Stimulated activated naive B cell treated with anti-CD40 and anti-IgM and Interleukin-4, amounts not matched to agents 10 μg/mL and 1 μg/mL and 100 μg/mL, for 72 hours (primary cell): ENCODE data around the gene RPL21.

Experiments used
- ATAC-seq, 2 donors: fragments of 150-1000 bp; cut with Tn5 transposase; replicated peaks; 2 replicates each; pipeline ENCODE4 v1.10.0; 2021; ENCODE audit warnings: moderate library complexity in 1 of 2
- DNase-seq: peaks from one replicate; pipeline ENCODE4 v3.0.0; 2021
- H3K27ac Mint-ChIP-seq: one replicate; pipeline ENCODE4 v1.8.0; 2022; ENCODE audit warnings: mild to moderate bottlenecking, mixed read lengths
- H3K27me3 Mint-ChIP-seq, 2 donors: one replicate each; pipeline ENCODE4 v1.8.0; 2022; ENCODE audit warnings: mixed read lengths in 2 of 2
- H3K36me3 Mint-ChIP-seq, 2 donors: one replicate each; pipeline ENCODE4 v1.8.0; 2022; ENCODE audit warnings: mixed read lengths in 2 of 2, mild to moderate bottlenecking in 1 of 2
- H3K4me1 Mint-ChIP-seq, 2 donors: one replicate each; pipeline ENCODE4 v1.8.0; 2022; ENCODE audit warnings: mixed read lengths in 2 of 2, mild to moderate bottlenecking in 1 of 2
- H3K4me3 Mint-ChIP-seq, 2 donors: one replicate each; pipeline ENCODE4 v1.8.0; 2022; ENCODE audit warnings: mild to moderate bottlenecking in 2 of 2, mixed read lengths in 2 of 2, moderate library complexity in 1 of 2
- H3K9me3 Mint-ChIP-seq, 2 donors: one replicate each; pipeline ENCODE4 v1.8.0; 2022; ENCODE audit warnings: mixed read lengths in 2 of 2, mild to moderate bottlenecking in 1 of 2

Gene RPL21

DNA sequence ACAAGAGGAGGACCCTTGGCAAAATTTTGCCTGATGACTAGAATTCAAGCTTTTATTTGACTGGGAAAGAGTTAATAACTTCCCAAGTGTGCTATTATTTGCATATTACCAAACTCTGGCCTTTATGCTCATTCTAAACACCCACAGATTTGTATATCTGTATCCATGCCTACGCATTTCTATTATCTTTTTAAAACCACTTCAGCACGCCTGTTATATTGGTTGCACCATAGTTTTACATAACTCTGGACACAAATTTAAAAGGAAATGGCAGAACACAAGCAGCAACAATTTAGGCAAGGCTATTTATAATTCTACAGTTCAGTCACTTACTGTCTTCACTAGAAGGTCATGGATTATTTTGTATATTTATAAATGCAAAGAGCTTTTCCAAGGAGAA is 15.6 kb downstream of the RPL21 start:
- Mint-ChIP-seq H3K9me3 (no peaks in the 10 kb centered on the region), H3K4me1 (peaks cover 21 to 41% of the 10 kb centered on the region in 2 donors), H3K27me3 (no peaks in the 10 kb centered on the region), H3K27ac (no peak overlapping the region), H3K4me3 (no peak overlapping the region), H3K36me3 (peaks cover 21 to 24% of the 10 kb centered on the region in 2 donors)
- ATAC-seq (no peak), DNase-seq (no peak)

DNA sequence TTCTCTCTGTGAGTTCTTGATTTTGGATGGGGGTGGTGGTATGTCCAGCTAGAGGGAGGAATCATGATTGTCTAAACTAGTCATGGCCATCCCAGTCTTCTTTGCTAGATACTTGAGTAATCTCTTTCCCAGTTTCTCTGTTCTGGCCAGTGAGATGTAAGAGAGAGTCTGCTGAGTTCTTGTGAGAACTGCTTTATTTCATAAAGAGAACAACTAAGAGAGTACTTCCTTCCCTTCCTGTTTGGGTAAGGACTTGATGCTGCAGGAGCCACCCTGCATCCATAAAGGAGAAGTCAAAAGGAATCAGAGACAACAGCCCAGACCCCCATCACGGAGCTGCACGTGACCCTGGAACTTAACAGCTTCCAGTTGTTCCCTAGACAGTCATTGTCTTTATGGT is 16.2 kb downstream of the RPL21 start:
- no peak overlapping the region for H3K4me3 Mint-ChIP-seq
- H3K27ac Mint-ChIP-seq = no peak overlapping the region
- ATAC-seq = no peak
- no peak for DNase-seq
- H3K9me3 Mint-ChIP-seq = no peaks in the 10 kb centered on the region
- H3K4me1 Mint-ChIP-seq = peaks cover 20 to 36% of the 10 kb centered on the region in 2 donors
- H3K36me3 Mint-ChIP-seq = peaks cover 18 to 19% of the 10 kb centered on the region in 2 donors
- H3K27me3 Mint-ChIP-seq = no peaks in the 10 kb centered on the region

DNA sequence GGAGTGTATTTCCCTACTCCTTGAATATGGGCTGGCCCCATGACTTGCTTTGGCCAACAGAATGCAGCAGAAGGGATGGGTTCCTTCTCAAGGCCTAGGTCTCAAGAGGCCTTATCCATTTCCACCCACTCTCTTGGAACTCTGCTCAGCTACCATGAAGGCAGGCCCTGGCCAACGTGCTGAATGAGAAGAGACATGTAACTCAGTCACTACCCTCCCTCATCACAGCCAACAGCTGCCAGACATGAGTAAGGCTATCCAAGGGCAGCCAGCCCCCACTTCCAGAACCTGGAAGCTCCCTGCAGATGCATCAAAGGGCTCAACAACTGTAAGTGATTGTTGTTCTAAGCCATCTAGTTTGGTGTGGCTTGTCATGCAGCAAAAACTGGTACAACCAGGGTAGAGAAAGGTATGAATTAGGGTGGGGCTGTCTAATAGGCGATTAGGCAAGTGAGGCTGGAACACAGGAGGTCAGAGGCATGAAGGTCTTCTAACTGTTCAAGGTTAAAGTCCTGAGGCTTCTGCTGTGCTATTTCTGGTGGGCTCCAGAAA is 17.8 kb downstream of the RPL21 start:
- ATAC-seq (no peak), DNase-seq (no peak)
- peaks cover 16 to 31% of the 10 kb centered on the region in 2 donors for H3K4me1 Mint-ChIP-seq
- no peak overlapping the region for H3K27ac Mint-ChIP-seq
- H3K27me3 Mint-ChIP-seq = peaks cover 0 to under 1% of the 10 kb centered on the region in 2 donors
- peaks cover 13 to 20% of the 10 kb centered on the region in 2 donors for H3K36me3 Mint-ChIP-seq
- no peaks in the 10 kb centered on the region for H3K9me3 Mint-ChIP-seq
- H3K4me3 Mint-ChIP-seq = no peak overlapping the region

DNA sequence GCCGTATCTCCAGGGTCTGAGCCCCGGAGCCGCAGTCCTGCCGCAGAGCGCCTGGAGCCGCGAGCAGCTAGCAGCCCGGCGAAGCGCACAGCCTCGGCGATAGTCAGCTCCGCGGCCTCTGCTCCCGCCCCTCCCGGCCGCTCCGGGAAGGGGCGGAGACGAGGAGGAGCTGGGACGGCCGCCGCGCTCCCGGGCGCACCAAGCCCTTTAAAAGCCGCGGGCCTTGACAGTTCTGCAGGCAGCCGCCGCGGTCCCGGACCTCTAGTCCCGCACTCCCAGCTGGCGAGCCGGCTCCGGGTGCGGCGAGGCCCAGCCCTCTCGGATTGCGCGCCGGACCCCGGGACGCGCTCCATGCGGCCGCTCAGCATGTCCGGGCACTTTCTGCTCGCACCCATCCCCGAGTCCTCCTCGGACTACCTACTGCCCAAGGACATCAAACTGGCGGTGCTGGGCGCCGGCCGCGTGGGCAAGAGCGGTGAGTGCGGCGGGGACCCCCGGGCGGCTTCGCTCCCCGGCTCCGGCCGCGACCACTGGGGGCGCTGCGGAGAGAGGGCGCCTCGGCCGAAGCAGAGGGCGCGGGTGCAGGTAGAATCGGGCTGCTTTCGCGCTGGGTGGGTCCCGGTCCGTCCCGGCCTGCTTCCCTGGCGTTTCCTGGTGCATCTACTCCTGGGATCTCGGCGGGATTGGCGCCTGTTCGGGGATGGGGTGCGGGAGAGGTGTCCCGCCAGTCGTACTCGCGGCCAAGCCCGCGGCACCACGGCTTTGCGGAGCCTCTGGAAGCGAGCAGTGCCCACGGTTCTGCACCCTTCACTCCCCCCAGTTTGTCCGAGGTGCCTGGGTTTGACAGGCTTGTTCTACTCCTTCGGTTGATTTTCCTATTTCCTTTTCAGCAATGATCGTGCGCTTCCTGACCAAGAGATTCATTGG is 19.5 kb downstream of the RPL21 start, which contains the start of gene RASL11A:
RASL11A (plus strand) TSS at position 237 of the 927 bp plus-strand sequence; CDS start at position 352, 115 bp downstream.
- H3K9me3 Mint-ChIP-seq = no peaks in the 10 kb centered on the region
- peak; percentile 90 for ATAC-seq
- peak within 1 kb of the TSS; percentile 87 for H3K27ac Mint-ChIP-seq

DNA sequence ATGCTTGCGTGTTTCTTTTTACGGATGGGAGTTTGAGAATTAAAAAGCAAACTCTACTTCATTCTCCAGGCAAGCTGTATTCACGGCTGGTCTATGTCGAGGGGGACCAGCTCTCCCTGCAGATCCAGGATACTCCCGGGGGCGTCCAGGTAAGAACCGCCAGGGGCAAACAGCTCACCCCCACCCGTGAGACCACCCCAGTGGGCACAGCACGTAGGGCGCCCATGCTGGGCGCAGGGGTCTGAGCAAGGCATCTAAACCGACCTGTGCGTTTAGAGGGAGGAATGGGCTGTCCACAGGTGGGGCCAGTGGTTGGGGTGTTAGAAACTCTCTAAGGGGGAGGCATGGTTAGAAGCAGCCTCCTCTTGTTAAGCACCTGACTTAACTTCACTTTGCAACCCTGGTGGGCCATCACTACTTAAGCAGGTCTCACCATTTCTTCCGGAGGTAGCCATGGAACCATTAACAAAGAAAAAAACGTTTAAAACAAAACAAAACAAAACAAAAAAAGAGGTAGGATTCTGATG is 20.3 kb downstream of the RPL21 start:
- peaks cover 9 to 24% of the 10 kb centered on the region in 2 donors for H3K4me1 Mint-ChIP-seq
- H3K36me3 Mint-ChIP-seq = peaks cover 6 to 14% of the 10 kb centered on the region in 2 donors
- no peaks in the 10 kb centered on the region for H3K9me3 Mint-ChIP-seq

More for the DNA sequence above, 19.5 kb downstream of the RPL21 start, which contains the start of gene RASL11A:
- Mint-ChIP-seq H3K4me1 (peaks cover 13 to 31% of the 10 kb centered on the region in 2 donors), H3K27me3 (peaks cover 5% of the 10 kb centered on the region in 2 donors), H3K36me3 (peaks cover 10 to 14% of the 10 kb centered on the region in 2 donors), H3K4me3 (peak within 1 kb of the TSS; percentile 89 to 95)
- DNase-seq = peak; percentile 57

DNA sequence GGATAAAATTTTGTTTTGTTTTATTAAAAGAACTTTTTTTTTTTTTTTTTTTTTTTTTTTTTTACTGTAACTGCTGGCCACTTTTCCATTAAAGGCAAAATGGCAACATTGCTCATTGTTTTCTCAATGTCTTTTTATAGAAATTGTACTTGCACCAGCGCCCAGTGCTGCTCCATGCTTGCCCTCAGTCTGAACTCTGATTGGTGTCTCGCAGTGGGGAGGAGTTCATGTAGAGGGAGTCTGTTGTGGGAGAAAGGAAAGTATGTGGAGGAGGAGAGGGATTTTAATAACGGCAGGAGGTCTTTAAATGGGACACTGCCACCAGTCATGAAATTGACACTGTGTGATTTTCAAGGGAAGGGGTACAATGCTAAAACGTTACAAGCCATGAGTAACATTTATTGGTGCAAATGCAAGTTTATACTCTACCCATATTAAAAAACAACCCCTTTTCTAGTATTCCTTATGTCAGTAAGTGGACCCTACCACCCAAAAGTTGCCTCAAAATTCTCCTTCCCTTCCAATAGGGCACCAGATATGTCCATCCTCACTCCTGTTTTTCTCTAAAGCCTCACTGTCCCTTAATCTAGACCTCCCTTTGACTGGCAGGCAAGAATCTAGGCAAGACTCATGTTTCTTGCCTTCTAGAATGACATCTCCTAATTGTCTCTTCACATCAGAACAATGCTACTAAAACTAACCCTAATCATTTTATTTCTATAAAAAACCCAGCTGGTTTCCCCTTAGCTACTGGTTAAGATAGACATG is 22.5 kb downstream of the RPL21 start:
- H3K27me3 Mint-ChIP-seq = peaks cover 5 to 6% of the 10 kb centered on the region in 2 donors
- DNase-seq = no peak
- H3K4me1 Mint-ChIP-seq = peaks cover 9 to 20% of the 10 kb centered on the region in 2 donors
- no peak for ATAC-seq
- no peaks in the 10 kb centered on the region for H3K9me3 Mint-ChIP-seq
- no peak overlapping the region for H3K4me3 Mint-ChIP-seq
- H3K36me3 Mint-ChIP-seq = peaks cover 2 to 10% of the 10 kb centered on the region in 2 donors
- no peak overlapping the region for H3K27ac Mint-ChIP-seq

More for the DNA sequence above, 20.3 kb downstream of the RPL21 start:
- H3K27ac Mint-ChIP-seq = peak overlapping the region; percentile 87
- peak overlapping the region; percentile 89 for H3K4me3 Mint-ChIP-seq
- ATAC-seq (no peak), DNase-seq (no peak)
- peaks cover 5 to 6% of the 10 kb centered on the region in 2 donors for H3K27me3 Mint-ChIP-seq

DNA sequence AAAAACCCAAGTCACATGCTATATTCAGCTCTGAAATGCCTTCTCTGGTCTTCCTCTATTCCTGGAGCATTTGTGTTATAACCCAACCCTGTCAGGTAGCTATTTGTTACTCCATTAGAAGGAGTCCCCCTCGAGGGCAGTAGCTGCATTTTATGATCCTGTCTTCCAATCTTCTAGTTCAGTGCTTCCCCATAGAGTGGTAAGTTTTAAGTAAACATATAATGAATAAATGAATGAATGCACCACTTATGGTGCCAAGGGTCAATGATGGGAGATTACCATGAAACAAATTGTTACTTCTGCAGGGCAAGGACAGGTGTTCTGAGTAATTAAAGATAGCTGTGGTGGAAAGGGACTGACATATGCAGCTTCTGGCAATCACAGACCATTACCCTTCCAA is 23.3 kb downstream of the RPL21 start:
- H3K4me3 Mint-ChIP-seq = no peak overlapping the region
- peaks cover 5 to 7% of the 10 kb centered on the region in 2 donors for H3K27me3 Mint-ChIP-seq
- ATAC-seq (no peak), DNase-seq (no peak)
- peaks cover 2 to 10% of the 10 kb centered on the region in 2 donors for H3K36me3 Mint-ChIP-seq
- no peaks in the 10 kb centered on the region for H3K9me3 Mint-ChIP-seq
- H3K4me1 Mint-ChIP-seq = peaks cover 9 to 25% of the 10 kb centered on the region in 2 donors
- no peak overlapping the region for H3K27ac Mint-ChIP-seq

DNA sequence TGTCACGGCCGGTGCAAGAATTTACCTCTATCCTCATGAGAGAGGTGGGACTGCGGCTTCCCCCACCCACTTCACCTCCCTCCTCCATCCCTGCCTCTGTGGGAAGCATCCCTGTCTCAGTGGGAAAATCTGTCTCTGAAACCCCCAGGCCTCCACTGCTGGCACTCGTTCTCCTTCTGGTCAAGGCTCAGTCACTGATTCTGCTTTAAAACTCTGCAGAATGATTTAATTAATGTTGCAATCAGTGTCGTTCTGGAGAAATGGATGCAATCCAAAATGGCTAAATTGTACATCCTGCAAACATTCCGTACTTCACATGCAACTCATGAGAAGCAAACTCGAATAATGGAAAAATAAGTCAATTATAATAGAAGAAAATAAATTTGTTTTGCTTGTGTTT is 24.8 kb downstream of the RPL21 start:
- Mint-ChIP-seq H3K27ac (no peak overlapping the region), H3K4me3 (no peak overlapping the region), H3K9me3 (no peaks in the 10 kb centered on the region), H3K27me3 (peaks cover 5 to 11% of the 10 kb centered on the region in 2 donors), H3K36me3 (peaks cover 0 to 10% of the 10 kb centered on the region in 2 donors), H3K4me1 (peaks cover 3 to 13% of the 10 kb centered on the region in 2 donors)
- no peak for DNase-seq
- no peak for ATAC-seq

DNA sequence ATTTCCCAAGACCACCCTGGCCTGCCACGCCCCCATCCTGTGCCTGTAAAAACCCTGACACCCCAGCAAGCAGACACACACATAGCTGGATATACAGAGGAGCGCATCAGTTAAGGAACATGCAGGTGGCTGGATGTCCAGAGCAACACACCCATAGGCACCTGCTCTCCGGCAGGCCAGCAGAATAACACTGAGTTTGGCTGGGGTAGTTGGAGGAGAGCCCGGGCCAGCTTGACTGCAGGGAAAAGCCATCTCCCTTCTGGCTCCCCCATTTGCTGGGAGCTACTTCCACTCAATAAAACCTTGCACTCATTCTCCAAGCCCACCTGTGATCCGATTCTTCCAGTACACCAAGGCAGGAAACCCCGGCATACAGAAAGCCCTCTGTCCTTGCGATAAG is 28.1 kb downstream of the RPL21 start:
- peaks cover 1 to 11% of the 10 kb centered on the region in 2 donors for H3K27me3 Mint-ChIP-seq
- no peaks in the 10 kb centered on the region for H3K9me3 Mint-ChIP-seq
- no peak for DNase-seq
- H3K36me3 Mint-ChIP-seq = no peaks in the 10 kb centered on the region
- H3K4me3 Mint-ChIP-seq = no peak overlapping the region
- H3K4me1 Mint-ChIP-seq = peaks cover 5 to 10% of the 10 kb centered on the region in 2 donors
- no peak for ATAC-seq
- no peak overlapping the region for H3K27ac Mint-ChIP-seq

DNA sequence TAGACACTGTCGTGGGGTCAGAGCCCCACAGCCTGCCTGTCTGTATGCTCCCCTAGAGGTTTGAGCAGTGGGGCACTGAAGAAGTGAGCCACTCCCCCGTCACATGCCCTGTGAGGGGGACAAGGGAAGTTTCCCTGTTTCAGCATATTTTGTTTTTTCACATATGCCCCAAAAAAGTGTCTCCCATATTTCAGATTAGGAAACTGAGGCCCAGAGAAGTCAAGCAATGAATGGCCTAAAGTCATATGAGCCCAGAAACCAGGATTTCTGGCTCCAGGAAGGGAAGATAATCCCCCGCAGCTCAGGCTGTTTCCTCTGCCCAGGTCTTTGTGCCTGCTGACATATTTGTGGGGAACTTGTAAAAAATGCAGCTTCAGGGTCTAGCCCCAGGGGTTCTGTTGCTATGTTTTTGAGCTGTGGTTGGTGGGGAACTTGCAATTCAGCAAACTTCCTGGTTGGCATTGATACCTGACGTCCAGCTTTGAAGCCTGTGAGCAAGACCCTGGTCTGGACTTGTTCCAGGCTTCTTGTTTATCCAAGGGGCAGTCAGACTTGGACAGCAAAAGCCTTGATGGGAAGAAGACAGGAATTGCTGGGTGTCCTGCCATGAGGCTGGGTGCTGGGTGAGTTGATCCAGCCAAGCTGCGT is 28.8 kb downstream of the RPL21 start:
- ATAC-seq = no peak
- no peak for DNase-seq

DNA sequence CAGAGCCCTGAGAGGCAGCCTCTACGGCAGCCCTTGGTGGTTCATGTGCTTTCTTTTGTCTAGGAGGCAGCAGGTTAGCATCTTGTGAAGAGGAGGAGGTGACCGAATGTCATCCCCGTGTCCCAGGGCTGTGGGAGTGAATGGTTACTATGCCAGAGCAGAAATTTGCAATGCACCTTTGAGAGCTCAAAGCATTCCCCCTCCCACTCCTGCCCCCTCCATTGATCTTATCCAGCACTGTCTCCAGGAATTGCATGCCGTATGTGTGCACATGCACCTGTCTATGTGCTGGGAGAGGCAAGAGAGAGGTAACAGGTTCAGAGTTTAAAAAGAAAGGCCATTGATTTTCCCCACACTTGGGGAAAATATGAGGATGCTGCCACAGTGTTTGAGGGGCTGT is 29.5 kb downstream of the RPL21 start:
- no peak overlapping the region for H3K4me3 Mint-ChIP-seq

More for the DNA sequence above, 28.8 kb downstream of the RPL21 start:
- Mint-ChIP-seq H3K4me1 (peaks cover 5 to 10% of the 10 kb centered on the region in 2 donors), H3K9me3 (no peaks in the 10 kb centered on the region), H3K27ac (no peak overlapping the region), H3K4me3 (no peak overlapping the region), H3K27me3 (peaks cover 0 to 11% of the 10 kb centered on the region in 2 donors), H3K36me3 (no peaks in the 10 kb centered on the region)

DNA sequence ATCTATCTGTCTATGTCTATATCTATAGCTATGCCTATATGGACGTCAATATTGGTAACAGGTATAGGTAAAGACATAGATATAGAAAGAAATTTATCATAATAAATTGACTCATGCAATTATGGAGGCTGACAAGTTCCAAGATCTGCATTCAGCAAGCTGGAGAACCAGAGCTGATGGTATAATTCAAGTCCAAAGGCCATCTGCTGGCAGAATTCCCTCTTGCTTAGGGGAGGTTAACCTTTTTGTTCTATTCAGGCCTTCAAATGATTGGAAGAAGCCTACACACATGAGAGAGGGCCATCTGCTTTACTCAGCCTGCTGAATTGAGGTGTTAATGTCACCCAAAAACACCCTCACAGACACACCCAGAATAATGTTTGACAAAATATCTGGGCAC is 30.1 kb downstream of the RPL21 start:
- Mint-ChIP-seq H3K27ac (no peak overlapping the region), H3K9me3 (no peaks in the 10 kb centered on the region), H3K4me1 (peaks cover 5 to 10% of the 10 kb centered on the region in 2 donors), H3K36me3 (no peaks in the 10 kb centered on the region), H3K27me3 (peaks cover 0 to 11% of the 10 kb centered on the region in 2 donors), H3K4me3 (no peak overlapping the region)
- DNase-seq (no peak), ATAC-seq (no peak)

More for the DNA sequence above, 29.5 kb downstream of the RPL21 start:
- DNase-seq = no peak
- H3K27ac Mint-ChIP-seq = no peak overlapping the region
- H3K27me3 Mint-ChIP-seq = peaks cover 0 to 11% of the 10 kb centered on the region in 2 donors
- H3K4me1 Mint-ChIP-seq = peaks cover 5 to 10% of the 10 kb centered on the region in 2 donors
- no peaks in the 10 kb centered on the region for H3K36me3 Mint-ChIP-seq
- no peaks in the 10 kb centered on the region for H3K9me3 Mint-ChIP-seq
- ATAC-seq = no peak

DNA sequence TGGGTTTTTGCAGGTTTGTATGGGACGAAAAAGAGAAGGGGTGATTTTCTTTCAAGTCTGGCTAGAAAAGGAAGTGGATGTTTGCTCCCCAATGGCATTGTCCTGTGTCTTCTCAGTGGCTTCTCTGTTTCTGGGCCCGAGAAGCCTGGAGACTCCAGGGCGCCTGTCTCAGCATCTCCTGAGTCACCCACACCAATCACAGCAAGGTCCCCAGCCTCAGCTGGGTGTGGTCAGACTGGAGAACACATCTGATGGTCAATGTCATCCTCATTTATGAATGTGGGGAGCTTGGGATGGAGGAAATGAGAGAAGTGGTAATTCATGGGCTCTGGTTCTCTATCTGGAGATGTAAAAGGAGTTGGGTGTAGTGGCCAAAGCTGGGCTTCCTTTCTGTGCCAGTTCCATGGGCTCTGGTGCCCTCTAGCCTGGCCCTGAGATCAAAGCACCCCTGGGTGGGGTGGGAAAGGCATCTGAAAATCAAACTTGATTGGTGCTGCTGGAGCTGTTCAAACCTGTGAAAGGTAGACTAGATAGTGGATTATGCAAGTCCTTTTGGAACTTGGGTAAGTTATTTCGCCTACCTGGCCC is 32.6 kb downstream of the RPL21 start:
- H3K36me3 Mint-ChIP-seq = no peaks in the 10 kb centered on the region
- peak overlapping the region; percentile 28 for H3K27ac Mint-ChIP-seq
- peaks cover 0 to 11% of the 10 kb centered on the region in 2 donors for H3K27me3 Mint-ChIP-seq
- no peaks in the 10 kb centered on the region for H3K9me3 Mint-ChIP-seq
- H3K4me3 Mint-ChIP-seq = no peak overlapping the region
- DNase-seq = no peak
- peaks cover 5 to 10% of the 10 kb centered on the region in 2 donors for H3K4me1 Mint-ChIP-seq
- ATAC-seq = peak; percentile 80 to 85
